Testis (tissue), 3 donors: Measurements from ENCODE around the gene RPS21. TPM values are rescaled to one million over a fixed set of nuclear protein-coding genes. Genes with fewer than 3 reads are reported as not detected.

Experiments
- DNase-seq: peaks from one replicate; pipeline ENCODE4 v3.0.0-alpha.2; 2019
- H3K27ac ChIP-seq, 2 donors: fragments of 200-600 bp; sonication (generic); one replicate each; pipeline ENCODE4 v1.5.1; 2019
- H3K27me3 ChIP-seq: fragments of 200-600 bp; sonication (generic); one replicate; pipeline ENCODE4 v1.5.1; 2019
- H3K36me3 ChIP-seq: fragments of 200-600 bp; sonication (generic); one replicate; pipeline ENCODE4 v1.5.1; 2017; ENCODE audit warnings: low read depth; ENCODE audit errors: missing control alignments
- H3K4me1 ChIP-seq: fragments of 200-600 bp; sonication (generic); one replicate; pipeline ENCODE4 v1.5.1; 2019
- H3K4me3 ChIP-seq, 2 donors: fragments of 200-600 bp; sonication (generic); one replicate each; pipeline ENCODE4 v1.5.1; 2017 to 2019
- H3K9me3 ChIP-seq: fragments of 200-600 bp; sonication (generic); one replicate; pipeline ENCODE4 v1.5.1; 2017
- CTCF ChIP-seq, 3 experiments: fragments of 450-650 bp in 2 of 3; fragments of 200-600 bp in 1 of 3; sonication (generic) in 1 of 3; IDR thresholded peaks; one replicate each; pipeline ENCODE4 v1.5.1; 2016 to 2019; ENCODE audit warnings: antibody characterized with exemption in 3 of 3, mild to moderate bottlenecking in 2 of 3, moderate library complexity in 1 of 3
- POLR2A ChIP-seq: fragments of 450-650 bp; IDR thresholded peaks from one replicate; pipeline ENCODE4 v1.6.1; 2017; ENCODE audit warnings: antibody characterized with exemption, mild to moderate bottlenecking, moderate library complexity
- WGBS, 2 donors: methylation state at CpG; one replicate each; pipeline ENCODE4 v1.1.5; 2018; 5-methylcytosine and 5-hydroxymethylcytosine counted together
- intact Hi-C: fragments of 100-400 bp; cut with DNase I; formaldehyde crosslinking; loops from one replicate; pipeline ENCODE4 v1.15.1; 2023; ENCODE audit warnings: low total_unique reads
- polyA plus RNA-seq: library from polyadenylated mRNA; stranded (reverse); fragments of 350-450 nt; fragmentation: Illumina TruSeq; extraction: RNeasy Lipid Tissue Mini Kit (QIAGEN cat#74804); gene quantifications from one replicate; pipeline ENCODE4 v1.2.3, GENCODE V29; 2014; ENCODE audit warnings: low read depth, low replicate concordance; ENCODE audit not compliant: insufficient read depth
- total RNA-seq, 2 donors: library from RNA; depleted of rRNA; stranded (reverse); fragments of >200 nt; gene quantifications; one replicate each; pipeline ENCODE4 v1.2.3, GENCODE V29; 2016

RPS21 gene
- total and polyA plus RNA-seq, 3 donors from 2014 or later: 548 to 1,387 (median 1,052) TPM

- WGBS, 2 donors: 88% methylated on average over 19 of the region's 19 CpGs; no CpG with 5 or more reads in 1 of the 2 donors
- Histone ChIP-seq H3K4me1 (peaks cover 24% of the 10 kb centered on the region), H3K9me3 (no peaks in the 10 kb centered on the region), H3K27me3 (no peaks in the 10 kb centered on the region), H3K36me3 (no peaks in the 10 kb centered on the region), H3K27ac (no peak overlapping the region), H3K4me3 (no peak overlapping the region)
- no peak for DNase-seq
- TF ChIP-seq POLR2A (no peak), CTCF (IDR thresholded peaks at IDR 0.05) (no peak)
- intact Hi-C loops: no loop called here
These were observed 24.0 kb downstream of the RPS21 start for GRCh38 chr20:62410746-62411478.

- no peak for TF ChIP-seq POLR2A
- no peak for TF ChIP-seq CTCF (IDR thresholded peaks at IDR 0.05)
- H3K27me3 ChIP-seq: no peaks in the 10 kb centered on the region
- H3K27ac ChIP-seq: no peak overlapping the region
- H3K9me3 ChIP-seq: no peaks in the 10 kb centered on the region
- WGBS, 2 donors: 60 to 73% methylated on average over 3 to 24 of the region's 24 CpGs
- H3K36me3 ChIP-seq: no peaks in the 10 kb centered on the region
- intact Hi-C loops: no loop called here
- peaks cover 17% of the 10 kb centered on the region for H3K4me1 ChIP-seq
- no peak overlapping the region for H3K4me3 ChIP-seq
- DNase-seq: no peak
These were observed 24.7 kb downstream of the RPS21 start for GRCh38 chr20:62411479-62412193.

GRCh38 chr20:62412194-62413024 is 25.5 kb downstream of the RPS21 start:
- DNase-seq: no peak
- H3K4me1 ChIP-seq: peaks cover 15% of the 10 kb centered on the region
- WGBS, 2 donors: 91 to 94% methylated on average over 13 to 22 of the region's 22 CpGs
- no peak overlapping the region for H3K27ac ChIP-seq
- TF ChIP-seq CTCF (IDR thresholded peaks at IDR 0.05): no peak
- no peak for TF ChIP-seq POLR2A
- intact Hi-C loops: no loop called here
- H3K4me3 ChIP-seq: no peak overlapping the region
- H3K9me3 ChIP-seq: no peaks in the 10 kb centered on the region
- H3K36me3 ChIP-seq: no peaks in the 10 kb centered on the region
- H3K27me3 ChIP-seq: no peaks in the 10 kb centered on the region

GRCh38 chr20:62413025-62413570 is 26.2 kb downstream of the RPS21 start:
- H3K4me1 ChIP-seq: peaks cover 12% of the 10 kb centered on the region
- no peak for DNase-seq
- intact Hi-C loops: no loop called here
- 95 to 100% methylated on average over 2 to 11 of the region's 11 CpGs for WGBS, 2 donors
- no peaks in the 10 kb centered on the region for H3K27me3 ChIP-seq
- no peaks in the 10 kb centered on the region for H3K9me3 ChIP-seq
- H3K36me3 ChIP-seq: no peaks in the 10 kb centered on the region
- TF ChIP-seq CTCF (IDR thresholded peaks at IDR 0.05) (no peak), POLR2A (no peak)
- no peak overlapping the region for H3K4me3 ChIP-seq
- H3K27ac ChIP-seq: no peak overlapping the region
